GM19328 (cell line): Measurements from ENCODE around the gene CTH.
"Not testable (repeated sequence)": the region's sequence is repeated elsewhere in the genome, so short reads cannot be mapped to it uniquely, and the experiment has no call there.

Experiments used
- ATAC-seq: cut with Tn5 transposase; IDR thresholded peaks from one replicate; pipeline ENCODE4 v1.9.1; 2021; ENCODE audit warnings: mild to moderate bottlenecking, moderate library complexity; ENCODE audit not compliant: unreplicated experiment

CTH gene

GRCh38 chr1:70405780-70406416 is 5.2 kb upstream of the CTH start:
- ATAC-seq, result no peak

- no peak for ATAC-seq
Observed at GRCh38 chr1:70409136-70409535, 1.9 kb upstream of the CTH start.

DNA sequence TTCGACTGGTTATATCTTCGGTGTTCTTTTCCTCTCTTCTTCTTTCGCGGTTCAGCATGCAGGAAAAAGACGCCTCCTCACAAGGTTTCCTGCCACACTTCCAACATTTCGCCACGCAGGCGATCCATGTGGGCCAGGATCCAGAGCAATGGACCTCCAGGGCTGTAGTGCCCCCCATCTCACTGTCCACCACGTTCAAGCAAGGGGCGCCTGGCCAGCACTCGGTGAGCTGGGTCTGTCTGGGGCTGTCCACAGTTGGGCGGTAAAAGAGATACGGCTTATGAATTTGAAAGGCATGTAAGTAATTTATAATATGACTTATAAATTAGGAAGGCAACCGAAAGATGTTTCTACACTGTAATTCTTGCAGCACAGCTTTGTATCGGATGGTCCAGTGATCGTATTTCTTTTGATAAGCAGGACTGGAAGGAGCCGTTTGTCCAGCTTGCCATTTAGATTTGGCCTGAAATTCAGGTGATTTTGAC is 334 bp downstream of the CTH start:
- ATAC-seq, result no peak

DNA sequence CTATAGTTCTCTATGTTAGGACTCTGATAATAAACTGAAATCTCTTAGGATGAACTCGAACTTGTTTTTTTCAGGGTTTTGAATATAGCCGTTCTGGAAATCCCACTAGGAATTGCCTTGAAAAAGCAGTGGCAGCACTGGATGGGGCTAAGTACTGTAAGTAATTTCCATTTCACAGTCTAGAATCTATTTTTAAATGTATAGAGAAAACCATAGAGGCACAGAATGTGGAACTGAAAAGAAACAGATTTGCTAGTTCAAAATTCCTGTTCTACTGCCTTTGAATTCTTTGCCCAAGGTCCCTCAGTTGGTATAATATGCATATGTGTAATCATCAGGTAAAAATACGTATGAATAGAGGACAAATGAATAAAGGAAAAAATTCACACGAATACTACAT is 4.8 kb downstream of the CTH start:
- no peak for ATAC-seq

GRCh38 chr1:70418973-70419734 is 8.1 kb downstream of the CTH start:
- not testable (repeated sequence) for ATAC-seq

DNA sequence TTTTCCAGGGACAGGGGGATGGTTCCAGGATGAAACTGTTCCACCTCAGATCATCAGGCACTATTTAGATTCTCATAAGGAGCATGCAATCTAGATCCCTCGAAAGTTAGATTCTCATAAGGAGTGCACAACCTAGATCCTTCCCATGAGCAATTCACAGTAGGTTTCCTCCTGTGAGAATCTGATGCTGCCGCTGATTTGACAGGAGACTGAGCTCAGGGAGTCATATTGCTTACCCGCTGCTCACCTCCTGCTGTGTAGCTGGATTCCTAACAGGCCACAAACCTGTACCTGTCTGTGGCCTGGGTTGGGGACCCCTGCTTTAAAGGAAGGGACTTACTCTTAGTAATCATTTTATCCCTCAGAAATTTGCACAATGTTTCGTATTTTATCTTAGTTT is 9.3 kb downstream of the CTH start:
- ATAC-seq, result no peak

DNA sequence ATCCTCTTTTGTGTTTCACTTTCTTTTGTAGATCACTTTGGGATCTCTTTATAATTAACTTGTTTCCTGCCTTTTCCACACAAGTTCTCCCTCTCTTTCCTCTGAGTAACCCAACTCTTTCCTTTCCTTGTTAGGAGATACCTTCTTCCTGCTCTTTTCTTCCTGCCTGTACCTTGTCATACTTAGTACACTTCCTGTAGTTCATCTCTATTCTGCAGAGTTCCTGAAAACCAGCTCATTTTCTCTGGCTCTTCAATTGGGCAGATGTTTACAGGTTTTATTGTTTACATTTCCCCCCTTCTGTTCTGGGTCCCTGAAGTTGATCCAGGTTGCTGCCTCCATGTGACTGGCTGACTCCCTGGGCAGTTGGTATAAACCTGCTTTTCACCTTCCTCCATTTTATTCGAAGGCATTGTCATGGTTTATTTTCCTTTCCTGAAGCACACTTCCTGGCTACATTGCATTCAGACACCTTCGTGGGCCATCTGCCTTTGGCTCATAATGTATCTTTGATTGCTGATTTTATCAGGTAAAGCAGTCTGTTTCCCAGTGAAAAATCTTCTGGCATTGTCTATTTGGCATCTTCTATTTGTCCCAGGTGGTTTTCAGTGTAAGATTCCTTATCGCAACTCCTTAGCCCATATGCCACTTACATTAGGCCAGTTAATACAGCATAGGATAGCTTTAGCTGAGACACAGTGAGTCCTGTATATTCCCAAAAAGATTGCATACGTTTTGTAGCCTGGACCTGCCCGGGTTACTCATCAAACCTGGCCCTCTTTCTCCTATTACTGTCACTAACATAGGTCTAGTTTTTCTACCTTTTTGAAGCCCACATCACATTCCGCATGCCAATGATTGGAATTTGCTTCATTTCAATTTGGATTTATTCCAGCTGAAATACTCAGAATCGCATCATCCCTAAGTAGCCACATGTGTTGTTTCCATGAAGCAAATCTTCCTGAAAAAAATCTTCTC is 15.4 kb downstream of the CTH start:
- no peak for ATAC-seq

- no peak for ATAC-seq
Observed at GRCh38 chr1:70427976-70428375, 16.9 kb downstream of the CTH start.

DNA sequence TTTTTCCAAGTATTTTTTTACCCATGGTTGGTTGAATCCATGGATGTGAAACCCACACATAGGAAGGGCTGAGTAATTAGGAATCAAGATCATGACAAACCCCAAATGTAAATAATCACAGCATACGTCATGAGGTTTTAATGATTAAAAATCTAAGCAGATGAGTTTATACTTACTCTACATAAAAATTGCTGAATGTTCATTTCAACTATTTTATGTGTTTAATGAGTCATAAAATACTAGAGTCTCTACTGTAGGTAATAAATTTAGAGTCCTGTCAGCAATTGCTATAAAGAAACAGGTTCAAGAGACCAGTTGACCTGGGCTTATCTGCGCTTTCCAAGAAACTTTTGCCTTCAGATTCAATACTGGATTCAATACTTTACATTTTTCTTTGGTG is 18.2 kb downstream of the CTH start:
- ATAC-seq, result no peak

DNA sequence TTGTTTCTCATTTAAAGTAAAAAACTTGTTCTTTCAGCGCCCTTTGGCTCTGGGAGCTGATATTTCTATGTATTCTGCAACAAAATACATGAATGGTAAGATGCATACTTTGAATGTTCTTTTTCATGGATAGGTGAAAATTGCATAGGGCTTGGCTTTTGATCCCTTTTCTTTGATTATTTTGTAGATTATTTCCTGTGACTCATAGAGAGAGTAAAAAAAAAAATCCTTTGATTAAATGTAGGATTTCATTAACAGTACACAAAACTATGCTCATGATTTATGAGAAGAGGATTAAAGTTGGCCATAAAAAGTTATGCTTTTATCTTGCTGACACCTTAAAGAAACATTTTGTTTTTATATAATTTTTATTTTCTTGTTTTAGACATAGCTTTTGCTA is 18.7 kb downstream of the CTH start:
- ATAC-seq, result no peak

DNA sequence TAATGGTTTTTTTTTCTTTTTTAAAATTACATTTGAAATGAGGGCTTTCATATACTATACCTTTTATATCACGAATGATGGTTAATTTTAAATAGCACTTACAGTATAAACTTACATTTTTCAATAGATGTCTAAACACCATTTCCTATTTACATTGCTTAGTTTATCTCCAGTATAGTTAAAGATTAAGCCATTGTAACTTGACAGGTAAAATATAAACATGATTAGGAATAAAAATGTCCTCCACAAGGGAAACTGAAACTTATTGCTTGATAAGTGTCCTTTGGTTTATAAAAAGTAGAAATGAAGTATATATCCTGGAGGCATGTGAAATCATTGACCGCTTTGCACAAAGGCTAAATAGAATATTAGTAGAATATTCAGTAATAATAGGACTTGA is 20.2 kb downstream of the CTH start:
- ATAC-seq, result no peak

DNA sequence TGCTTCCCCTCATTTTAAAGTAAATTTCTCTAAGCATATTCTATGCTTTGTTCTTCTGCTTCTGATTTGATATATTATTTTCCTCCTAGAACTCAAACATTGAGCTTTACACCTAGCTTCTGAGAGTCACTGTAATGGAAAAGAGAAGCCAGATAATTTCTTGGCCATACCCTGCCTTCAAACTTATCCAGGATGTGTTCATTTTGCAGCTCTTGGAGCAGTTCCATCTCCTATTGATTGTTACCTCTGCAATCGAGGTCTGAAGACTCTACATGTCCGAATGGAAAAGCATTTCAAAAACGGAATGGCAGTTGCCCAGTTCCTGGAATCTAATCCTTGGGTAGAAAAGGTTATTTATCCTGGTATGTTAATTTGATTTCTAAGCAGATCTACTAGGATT is 20.8 kb downstream of the CTH start:
- no peak for ATAC-seq

DNA sequence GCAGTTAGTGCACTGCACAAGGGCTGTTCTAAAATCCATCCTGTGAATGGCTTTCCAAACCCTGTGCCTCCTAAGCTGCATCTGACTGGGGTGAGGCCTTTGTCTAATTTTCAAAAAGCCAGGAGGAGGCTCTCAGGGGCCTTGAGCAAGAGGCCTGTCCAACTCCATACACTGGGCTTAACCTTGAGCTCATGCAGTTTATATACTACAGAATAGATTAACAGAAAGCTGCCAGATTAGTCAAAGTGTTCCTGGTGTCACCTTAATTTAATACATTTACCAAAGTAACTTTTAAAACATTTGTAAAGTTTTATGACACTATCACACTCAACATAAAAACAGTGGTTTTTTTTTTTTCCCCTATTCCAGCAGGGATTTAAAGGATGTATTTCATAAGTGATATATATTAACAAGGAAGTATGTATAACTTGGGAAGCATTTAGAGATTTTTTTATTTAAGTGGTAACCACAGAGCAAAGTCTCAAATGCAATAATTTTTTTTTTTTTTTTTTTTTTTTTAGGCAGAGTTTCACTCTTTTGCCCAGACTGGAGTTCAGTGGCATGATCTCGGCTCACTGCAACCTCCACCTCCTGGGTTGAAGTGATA is 23.3 kb downstream of the CTH start:
- no peak for ATAC-seq

DNA sequence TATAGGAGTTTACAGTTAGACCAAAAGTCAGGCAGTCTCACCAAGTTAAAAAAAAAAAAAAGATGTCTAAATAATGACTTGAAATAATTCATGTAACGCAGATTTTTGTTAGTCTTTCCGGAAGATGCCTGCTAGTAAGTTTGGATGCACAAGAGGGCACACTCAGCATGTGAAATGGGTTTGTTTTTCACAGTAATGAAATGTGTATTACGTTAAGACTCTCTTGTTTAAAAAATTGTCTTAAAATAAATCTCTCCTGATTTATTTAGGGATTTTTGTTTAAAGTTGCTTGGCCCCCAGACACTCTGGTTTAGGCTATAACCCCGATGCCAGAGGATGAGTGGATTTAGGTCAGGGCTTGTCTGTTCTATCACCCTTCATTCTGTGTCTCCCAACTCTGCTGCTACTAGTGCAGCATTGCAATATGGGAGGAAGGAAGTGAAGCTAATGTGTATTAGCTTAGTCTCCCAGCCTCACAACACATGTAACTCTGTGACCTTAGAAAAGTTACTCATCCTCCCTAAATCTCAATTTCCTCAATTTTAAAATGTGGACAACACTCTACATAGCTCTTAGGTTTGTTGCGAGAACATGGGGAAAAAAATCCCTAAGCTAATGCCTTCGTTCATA is 25.7 kb downstream of the CTH start:
- no peak for ATAC-seq

DNA sequence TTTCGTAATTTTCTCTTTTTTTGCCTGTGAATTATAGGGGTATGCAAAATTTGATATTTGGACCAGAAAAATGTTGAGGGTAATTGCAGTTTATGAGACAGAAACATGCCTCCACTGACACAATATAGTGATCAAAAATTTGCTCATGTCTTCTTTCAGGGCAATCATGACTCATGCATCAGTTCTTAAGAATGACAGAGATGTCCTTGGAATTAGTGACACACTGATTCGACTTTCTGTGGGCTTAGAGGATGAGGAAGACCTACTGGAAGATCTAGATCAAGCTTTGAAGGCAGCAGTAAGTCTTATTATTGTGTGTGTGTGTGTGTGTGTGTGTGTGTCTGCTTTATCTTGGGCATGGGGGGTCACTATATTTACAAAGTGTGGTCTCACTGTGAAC is 27.5 kb downstream of the CTH start:
- ATAC-seq, result no peak

- ATAC-seq, result no peak
Observed at GRCh38 chr1:70440642-70441391, 29.7 kb downstream of the CTH start.

- no peak for ATAC-seq
Observed at GRCh38 chr1:70441392-70442035, 30.4 kb downstream of the CTH start.

DNA sequence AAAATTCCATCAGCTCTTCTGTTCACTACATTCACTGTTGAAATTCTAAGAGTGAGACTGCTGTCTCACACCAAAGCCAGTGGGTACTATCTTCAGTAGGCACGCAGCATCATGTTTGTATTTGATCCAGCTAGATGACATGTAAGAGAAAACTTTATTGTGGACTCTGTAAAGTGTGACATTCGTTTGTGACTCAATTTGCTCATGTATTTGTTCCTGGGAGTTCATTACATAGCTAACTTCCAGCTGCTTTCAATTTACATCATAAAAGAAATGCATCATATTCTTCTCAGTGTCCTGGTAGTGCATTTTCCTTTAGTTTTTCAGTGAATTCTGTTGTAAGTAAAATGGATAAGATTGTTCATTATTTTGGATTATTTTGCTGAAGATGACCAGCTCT is 31.4 kb downstream of the CTH start:
- no peak for ATAC-seq

DNA sequence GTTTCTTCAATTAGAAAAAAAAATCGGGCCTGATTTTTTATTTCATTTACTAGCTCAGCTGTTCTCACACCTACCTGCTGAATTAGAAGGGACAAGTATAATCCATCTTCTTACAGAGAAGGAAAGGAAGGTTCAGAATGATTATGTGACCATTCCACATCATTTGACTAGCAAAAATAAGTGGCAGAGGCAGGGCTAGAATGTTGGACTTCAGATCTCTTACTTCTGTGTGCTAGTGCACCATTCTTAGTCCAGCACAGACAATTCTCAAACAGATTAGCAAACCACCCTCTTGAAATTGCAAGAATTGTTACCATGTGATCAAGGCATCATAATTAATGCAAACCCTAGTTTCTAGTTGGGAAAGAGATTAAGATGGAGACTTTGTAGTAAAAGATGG is 32.7 kb downstream of the CTH start:
- no peak for ATAC-seq
